Suprapubic skin (tissue), 4 donors: ENCODE data around the gene CCK. TPM values are rescaled to one million over a fixed set of nuclear protein-coding genes. Genes with fewer than 3 reads are reported as not detected.

ENCODE experiments used
- DNase-seq, 2 donors: peaks; one replicate each; pipeline ENCODE4 v3.0.0-alpha.2; 2019; ENCODE audit warnings: low spot score in 2 of 2
- H3K27ac ChIP-seq: fragments of 200-600 bp; sonication (generic); one replicate; pipeline ENCODE4 v1.5.1; 2019
- H3K27me3 ChIP-seq: fragments of 200-600 bp; sonication (generic); one replicate; pipeline ENCODE4 v1.5.1; 2019
- H3K36me3 ChIP-seq: fragments of 200-600 bp; sonication (generic); one replicate; pipeline ENCODE4 v1.5.1; 2019
- H3K4me1 ChIP-seq: fragments of 200-600 bp; sonication (generic); one replicate; pipeline ENCODE4 v1.5.1; 2019
- H3K4me3 ChIP-seq: fragments of 200-600 bp; sonication (generic); one replicate; pipeline ENCODE4 v1.5.1; 2019; ENCODE audit warnings: mild to moderate bottlenecking
- H3K9me3 ChIP-seq: fragments of 200-600 bp; sonication (generic); one replicate; pipeline ENCODE4 v1.5.1; 2019
- CTCF ChIP-seq, 2 donors: fragments of 200-600 bp in 1 of 2; fragments of 450-650 bp in 1 of 2; sonication (generic) in 1 of 2; IDR thresholded peaks; one replicate each; pipeline ENCODE4 v1.5.1; 2016 to 2019; ENCODE audit warnings: antibody characterized with exemption in 2 of 2, mild to moderate bottlenecking in 1 of 2, moderate library complexity in 1 of 2
- EP300 ChIP-seq: sonication (generic); formaldehyde crosslinking; IDR thresholded peaks from one replicate; pipeline ENCODE4 v1.6.1; 2017; ENCODE audit warnings: antibody characterized with exemption
- POLR2A ChIP-seq, 2 donors: fragments of 450-650 bp; IDR thresholded peaks; one replicate each; pipeline ENCODE4 v1.6.1; 2017; ENCODE audit warnings: antibody characterized with exemption in 2 of 2, mild to moderate bottlenecking in 2 of 2, moderate library complexity in 2 of 2
- POLR2AphosphoS5 ChIP-seq, 3 donors: sonication (generic); formaldehyde crosslinking; IDR thresholded peaks; one replicate each; pipeline ENCODE4 v1.6.1; 2017; ENCODE audit warnings: antibody characterized with exemption in 3 of 3
- WGBS: methylation state at CpG from one replicate; pipeline ENCODE4 v1.1.5; 2018; 5-methylcytosine and 5-hydroxymethylcytosine counted together
- total RNA-seq, 4 donors: library from RNA; depleted of rRNA; stranded (reverse); fragments of >200 nt; gene quantifications; one replicate each; pipeline ENCODE4 v1.1.0, GENCODE V29; 2016

The CCK gene
- total RNA-seq, 4 donors from 2014 or later, result 1.3 TPM; not detected in 3

GRCh38 chr3:42262525-42262924 lies 3.5 kb downstream of the CCK start:
- DNase-seq, result no peak
- 47% methylated on average over 2 of the region's 2 CpGs for WGBS
- Histone ChIP-seq H3K4me3 (no peak overlapping the region), H3K36me3 (no peaks in the 10 kb centered on the region), H3K9me3 (no peaks in the 10 kb centered on the region), H3K27ac (no peak overlapping the region), H3K4me1 (peaks cover 25% of the 10 kb centered on the region), H3K27me3 (peaks cover 68% of the 10 kb centered on the region)
- TF ChIP-seq POLR2AphosphoS5 (IDR thresholded peaks at IDR 0.05) (no peak), CTCF (IDR thresholded peaks at IDR 0.05) (no peak), EP300 (no peak), POLR2A (IDR thresholded peaks at IDR 0.05) (no peak)

GRCh38 chr3:42257007-42257406 lies 9.0 kb downstream of the CCK start:
- no peak for DNase-seq
- Histone ChIP-seq H3K27ac (no peak overlapping the region), H3K9me3 (no peaks in the 10 kb centered on the region), H3K4me3 (no peak overlapping the region), H3K27me3 (peaks cover 23% of the 10 kb centered on the region), H3K4me1 (peaks cover 10% of the 10 kb centered on the region), H3K36me3 (no peaks in the 10 kb centered on the region)
- TF ChIP-seq POLR2A (IDR thresholded peaks at IDR 0.05) (no peak), EP300 (no peak), POLR2AphosphoS5 (IDR thresholded peaks at IDR 0.05) (no peak), CTCF (IDR thresholded peaks at IDR 0.05) (no peak)
- WGBS, result 43% methylated on average over 5 of the region's 7 CpGs

GRCh38 chr3:42256135-42256819 lies 9.7 kb downstream of the CCK start:
- H3K27me3 ChIP-seq, result peaks cover 16% of the 10 kb centered on the region
- 90% methylated on average over 1 of the region's 1 CpG for WGBS

GRCh38 chr3:42254566-42254965 lies 11.4 kb downstream of the CCK start:
- Histone ChIP-seq H3K4me1 (peaks cover 10% of the 10 kb centered on the region), H3K27ac (no peak overlapping the region), H3K9me3 (no peaks in the 10 kb centered on the region), H3K36me3 (no peaks in the 10 kb centered on the region), H3K27me3 (peaks cover 5% of the 10 kb centered on the region), H3K4me3 (no peak overlapping the region)
- no peak for DNase-seq
- 70% methylated on average over 3 of the region's 3 CpGs for WGBS
- no peak for TF ChIP-seq EP300
- no peak for TF ChIP-seq POLR2A (IDR thresholded peaks at IDR 0.05)
- TF ChIP-seq CTCF (IDR thresholded peaks at IDR 0.05), result no peak
- TF ChIP-seq POLR2AphosphoS5 (IDR thresholded peaks at IDR 0.05), result no peak

More at GRCh38 chr3:42256135-42256819, 9.7 kb downstream of the CCK start:
- peaks cover 10% of the 10 kb centered on the region for H3K4me1 ChIP-seq
- H3K27ac ChIP-seq, result no peak overlapping the region
- DNase-seq, result no peak
- no peak overlapping the region for H3K4me3 ChIP-seq
- H3K36me3 ChIP-seq, result no peaks in the 10 kb centered on the region
- TF ChIP-seq POLR2AphosphoS5 (IDR thresholded peaks at IDR 0.05) (no peak), POLR2A (IDR thresholded peaks at IDR 0.05) (no peak), CTCF (IDR thresholded peaks at IDR 0.05) (no peak), EP300 (no peak)
- no peaks in the 10 kb centered on the region for H3K9me3 ChIP-seq

- no peaks in the 10 kb centered on the region for H3K36me3 ChIP-seq
- no peak overlapping the region for H3K4me3 ChIP-seq
- peaks cover 5% of the 10 kb centered on the region for H3K4me1 ChIP-seq
- DNase-seq, result no peak
- H3K27me3 ChIP-seq, result peaks cover 6% of the 10 kb centered on the region
- 96% methylated on average over 1 of the region's 1 CpG for WGBS
- no peaks in the 10 kb centered on the region for H3K9me3 ChIP-seq
- TF ChIP-seq CTCF (IDR thresholded peaks at IDR 0.05) (no peak), EP300 (no peak), POLR2A (IDR thresholded peaks at IDR 0.05) (no peak), POLR2AphosphoS5 (IDR thresholded peaks at IDR 0.05) (no peak)
- H3K27ac ChIP-seq, result no peak overlapping the region
These were observed 15.2 kb downstream of the CCK start for GRCh38 chr3:42250761-42251160.
